ENCODE data around the gene LMLN.

DNA sequence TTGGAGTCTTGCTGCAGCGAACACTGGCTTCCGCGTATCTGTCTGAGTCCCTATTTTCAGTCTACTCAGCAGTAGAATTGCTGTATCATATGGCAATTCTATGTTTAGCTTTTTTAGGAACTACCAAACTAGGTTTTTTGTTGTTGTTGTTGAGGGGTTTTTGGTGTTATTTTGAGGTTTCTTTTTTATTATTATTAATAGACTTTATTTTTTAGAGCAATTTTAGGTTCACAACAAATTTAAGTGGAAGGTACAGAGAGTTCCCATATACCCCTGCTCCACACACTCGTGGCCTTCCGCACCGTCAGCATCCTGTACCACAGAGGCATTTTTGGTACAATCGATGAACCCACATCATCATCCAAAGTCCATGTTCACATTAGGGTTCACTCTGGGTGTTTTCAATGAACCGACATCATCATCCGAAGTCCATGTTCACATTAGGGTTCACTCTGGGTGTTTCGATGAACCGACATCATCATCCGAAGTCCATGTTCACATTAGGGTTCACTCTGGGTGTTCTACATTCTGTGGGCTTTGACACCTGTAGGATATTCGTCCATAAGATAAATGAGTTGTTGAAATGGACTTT lies 67.9 kb downstream of the LMLN start:
- TF ChIP-seq CTCF (IDR thresholded peaks at IDR 0.05) (no peak), POLR2A (IDR thresholded peaks at IDR 0.05) (no peak)

Data from body of pancreas (tissue), 4 donors.